Trophoblast cell (in vitro differentiated cells and primary cell): ENCODE data around the gene CELF5.
A peak's percentile ranks its signal among the peaks of the same experiment; 100 is the strongest.

Experiments used
- DNase-seq, 2 donors: peaks; one replicate each; pipeline ENCODE4 v3.0.0-alpha.2; 2016
- H2AFZ ChIP-seq: 2 replicates; pipeline ENCODE4 v1.6.1; 2013; ENCODE audit warnings: low read length, moderate library complexity, mild to moderate bottlenecking; ENCODE audit not compliant: insufficient read depth, poor library complexity
- H2AK5ac ChIP-seq: 2 replicates; pipeline ENCODE4 v1.6.1; 2013; ENCODE audit warnings: mild to moderate bottlenecking, low read length
- H2BK120ac ChIP-seq: 2 replicates; pipeline ENCODE4 v1.6.1; 2013; ENCODE audit warnings: low read length, mild to moderate bottlenecking, moderate library complexity; ENCODE audit not compliant: insufficient read depth, poor library complexity
- H2BK12ac ChIP-seq: 2 replicates; pipeline ENCODE4 v1.6.1; 2013; ENCODE audit warnings: mild to moderate bottlenecking, low read length, moderate library complexity
- H2BK5ac ChIP-seq: 2 replicates; pipeline ENCODE4 v1.6.1; 2013; ENCODE audit warnings: low read length, low read depth, moderate library complexity, mild to moderate bottlenecking; ENCODE audit not compliant: poor library complexity
- H3K14ac ChIP-seq: 2 replicates; pipeline ENCODE4 v1.6.1; 2013; ENCODE audit warnings: mild to moderate bottlenecking, low read length
- H3K18ac ChIP-seq: 2 replicates; pipeline ENCODE4 v1.6.1; 2013; ENCODE audit warnings: mild to moderate bottlenecking, low read length
- H3K23ac ChIP-seq: 2 replicates; pipeline ENCODE4 v1.6.1; 2013; ENCODE audit warnings: low read length
- H3K27ac ChIP-seq: 2 replicates; pipeline ENCODE4 v1.5.1; 2013; ENCODE audit warnings: low read depth, mild to moderate bottlenecking, inconsistent platforms, low read length, moderate library complexity
- H3K27me3 ChIP-seq: 2 replicates; pipeline ENCODE4 v1.6.1; 2013; ENCODE audit warnings: inconsistent platforms, mild to moderate bottlenecking, low read length, moderate library complexity; ENCODE audit not compliant: insufficient read depth
- H3K36me3 ChIP-seq, 2 experiments: 1 replicate in 1 of 2; 2 replicates in 1 of 2; pipeline ENCODE4 v1.6.1; 2013; ENCODE audit warnings: low read length in 2 of 2, mild to moderate bottlenecking in 2 of 2, moderate library complexity in 1 of 2; ENCODE audit not compliant: insufficient read depth in 2 of 2, control insufficient read depth in 1 of 2
- H3K4ac ChIP-seq: 2 replicates; pipeline ENCODE4 v1.6.1; 2013; ENCODE audit warnings: low read depth, mild to moderate bottlenecking, low read length, moderate library complexity
- H3K4me1 ChIP-seq, 2 experiments: 1 replicate in 1 of 2; 2 replicates in 1 of 2; pipeline ENCODE4 v1.6.1; 2013; ENCODE audit warnings: low read length in 2 of 2, mild to moderate bottlenecking in 2 of 2, moderate library complexity in 1 of 2; ENCODE audit not compliant: insufficient read depth in 2 of 2, control insufficient read depth in 1 of 2
- H3K4me2 ChIP-seq: 2 replicates; pipeline ENCODE4 v1.6.1; 2013; ENCODE audit warnings: inconsistent platforms, mild to moderate bottlenecking, low read length, moderate library complexity
- H3K4me3 ChIP-seq: 2 replicates; pipeline ENCODE4 v1.5.1; 2013; ENCODE audit warnings: mild to moderate bottlenecking, low read depth, low read length, inconsistent platforms
- H3K79me1 ChIP-seq: one replicate; pipeline ENCODE4 v1.6.1; 2013; ENCODE audit warnings: low read length
- H3K79me2 ChIP-seq: 2 replicates; pipeline ENCODE4 v1.6.1; 2013; ENCODE audit warnings: low read length, mild to moderate bottlenecking; ENCODE audit not compliant: control insufficient read depth, insufficient read depth, poor library complexity
- H3K9ac ChIP-seq: 2 replicates; pipeline ENCODE4 v1.6.1; 2013; ENCODE audit warnings: mild to moderate bottlenecking, low read length
- H3K9me3 ChIP-seq: 2 replicates; pipeline ENCODE4 v1.6.1; 2013; ENCODE audit warnings: low read depth, mild to moderate bottlenecking, control low read depth, inconsistent platforms, low read length; ENCODE audit not compliant: insufficient read depth
- H4K12ac ChIP-seq: 2 replicates; pipeline ENCODE4 v1.6.1; 2013; ENCODE audit warnings: low read depth, mild to moderate bottlenecking, low read length, moderate library complexity
- H4K8ac ChIP-seq: 2 replicates; pipeline ENCODE4 v1.6.1; 2013; ENCODE audit warnings: low read depth, mild to moderate bottlenecking, low read length, moderate library complexity
- H4K91ac ChIP-seq: one replicate; pipeline ENCODE4 v1.6.1; 2013; ENCODE audit warnings: low read depth, mild to moderate bottlenecking, low read length, moderate library complexity
- WGBS: extraction: QIAGEN DNeasy Blood & Tissue Kit; methylation state at CpG from one replicate; pipeline ENCODE4 v1.1.7; 2013; ENCODE audit warnings: missing lambda C conversion rate; ENCODE audit not compliant: insufficient read length, insufficient coverage; ENCODE audit errors: extremely low coverage; 5-methylcytosine and 5-hydroxymethylcytosine counted together

The CELF5 gene

GRCh38 chr19:3322199-3322978 is 97.9 kb downstream of the CELF5 start:
- peaks cover 8% of the 10 kb centered on the region for H3K9me3 ChIP-seq
- H2BK120ac ChIP-seq, result no peak overlapping the region
- no peak overlapping the region for H2AFZ ChIP-seq
- H3K27ac ChIP-seq, result no peak overlapping the region
- no peak for DNase-seq
- no peak overlapping the region for H3K18ac ChIP-seq
- no peak overlapping the region for H2AK5ac ChIP-seq
- H3K4me1 ChIP-seq, result no peaks in the 10 kb centered on the region
- no peak overlapping the region for H3K4me2 ChIP-seq
- no peaks in the 10 kb centered on the region for H3K79me1 ChIP-seq
- H4K12ac ChIP-seq, result no peak overlapping the region
- H2BK12ac ChIP-seq, result no peak overlapping the region
- 100% methylated on average over 1 of the region's 6 CpGs for WGBS
- H3K23ac ChIP-seq, result no peak overlapping the region
- no peaks in the 10 kb centered on the region for H3K27me3 ChIP-seq
- no peak overlapping the region for H2BK5ac ChIP-seq
- H3K4me3 ChIP-seq, result peak overlapping the region; percentile 49
- H3K14ac ChIP-seq, result no peak overlapping the region
- no peak overlapping the region for H4K91ac ChIP-seq
- no peaks in the 10 kb centered on the region for H3K36me3 ChIP-seq
- H3K4ac ChIP-seq, result no peak overlapping the region
- no peak overlapping the region for H4K8ac ChIP-seq
- no peaks in the 10 kb centered on the region for H3K79me2 ChIP-seq
- no peak overlapping the region for H3K9ac ChIP-seq

DNA sequence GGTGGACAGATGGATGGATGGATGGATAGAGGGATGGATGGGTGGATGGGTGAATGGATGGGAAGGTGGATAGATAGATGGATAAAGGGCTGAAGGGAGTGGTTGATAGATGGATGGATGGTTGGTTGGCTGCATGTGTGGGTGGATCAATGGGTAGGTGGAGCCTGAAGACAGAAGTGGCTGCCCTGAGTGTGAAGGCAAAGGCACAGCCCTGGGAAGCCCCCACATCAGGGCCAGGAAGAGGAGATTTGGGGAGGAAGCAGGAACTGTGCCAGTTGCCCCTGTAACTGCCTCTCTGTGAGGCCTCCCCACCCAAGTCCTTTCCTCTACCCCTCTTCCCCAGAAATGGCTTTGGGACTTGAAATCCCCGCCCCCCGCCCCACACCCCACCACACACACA is 98.6 kb downstream of the CELF5 start:
- H3K36me3 ChIP-seq, result no peaks in the 10 kb centered on the region
- H2AFZ ChIP-seq, result no peak overlapping the region
- no peaks in the 10 kb centered on the region for H3K4me1 ChIP-seq
- no peaks in the 10 kb centered on the region for H3K27me3 ChIP-seq
- no peak overlapping the region for H3K4me2 ChIP-seq
- H2BK5ac ChIP-seq, result no peak overlapping the region
- no peak overlapping the region for H2BK120ac ChIP-seq
- WGBS, result no CpG with 5 or more reads among the region's 2 CpGs
- H4K91ac ChIP-seq, result no peak overlapping the region
- H3K9ac ChIP-seq, result no peak overlapping the region
- no peak overlapping the region for H2BK12ac ChIP-seq
- peaks cover 8% of the 10 kb centered on the region for H3K9me3 ChIP-seq
- H3K23ac ChIP-seq, result no peak overlapping the region
- H3K79me2 ChIP-seq, result no peaks in the 10 kb centered on the region
- no peak for DNase-seq
- H2AK5ac ChIP-seq, result no peak overlapping the region
- H4K8ac ChIP-seq, result no peak overlapping the region
- no peak overlapping the region for H3K4me3 ChIP-seq
- no peak overlapping the region for H3K18ac ChIP-seq
- no peak overlapping the region for H4K12ac ChIP-seq
- H3K27ac ChIP-seq, result no peak overlapping the region
- no peaks in the 10 kb centered on the region for H3K79me1 ChIP-seq
- no peak overlapping the region for H3K14ac ChIP-seq
- no peak overlapping the region for H3K4ac ChIP-seq

- no peak overlapping the region for H3K14ac ChIP-seq
- no peak for DNase-seq
- peaks cover 8% of the 10 kb centered on the region for H3K9me3 ChIP-seq
- no peaks in the 10 kb centered on the region for H3K27me3 ChIP-seq
- no peak overlapping the region for H3K4ac ChIP-seq
- H4K8ac ChIP-seq, result no peak overlapping the region
- H2BK5ac ChIP-seq, result no peak overlapping the region
- H2AFZ ChIP-seq, result no peak overlapping the region
- no peak overlapping the region for H4K12ac ChIP-seq
- no peak overlapping the region for H4K91ac ChIP-seq
- H3K9ac ChIP-seq, result peak overlapping the region; percentile 34
- no peaks in the 10 kb centered on the region for H3K4me1 ChIP-seq
- no peaks in the 10 kb centered on the region for H3K79me1 ChIP-seq
- no peak overlapping the region for H2BK12ac ChIP-seq
- WGBS, result no CpG with 5 or more reads among the region's 2 CpGs
- no peak overlapping the region for H2BK120ac ChIP-seq
- H3K23ac ChIP-seq, result no peak overlapping the region
- no peaks in the 10 kb centered on the region for H3K79me2 ChIP-seq
- no peak overlapping the region for H3K4me3 ChIP-seq
- no peak overlapping the region for H3K4me2 ChIP-seq
- no peak overlapping the region for H3K27ac ChIP-seq
- H2AK5ac ChIP-seq, result no peak overlapping the region
- H3K18ac ChIP-seq, result no peak overlapping the region
- H3K36me3 ChIP-seq, result no peaks in the 10 kb centered on the region
Observed at GRCh38 chr19:3323658-3324057, 99.2 kb downstream of the CELF5 start.

DNA sequence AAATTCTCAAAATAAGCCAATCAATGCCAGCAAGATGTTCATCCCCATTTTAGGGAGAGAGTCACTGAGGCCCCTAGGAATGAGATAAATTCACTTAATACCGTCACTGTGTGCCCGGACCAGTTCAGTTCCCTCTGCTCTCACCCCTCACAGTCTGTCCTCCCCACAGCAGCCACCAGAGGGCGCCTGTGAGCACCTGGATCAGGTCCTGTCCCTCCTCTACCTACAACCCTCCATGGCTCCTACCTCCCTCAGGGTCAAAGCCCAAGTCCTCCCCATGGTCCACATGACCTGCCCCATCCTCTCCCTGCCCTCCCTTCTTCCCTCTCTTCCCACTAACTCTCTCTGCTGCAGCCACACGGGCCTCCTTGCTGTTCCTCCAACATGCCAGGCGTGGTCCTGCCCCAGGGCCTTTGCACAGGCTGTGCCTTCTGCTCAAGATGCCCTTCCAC is 100.0 kb downstream of the CELF5 start:
- H3K4me1 ChIP-seq, result no peaks in the 10 kb centered on the region
- no peak overlapping the region for H3K4me2 ChIP-seq
- no peak overlapping the region for H4K12ac ChIP-seq
- WGBS, result no CpG with 5 or more reads among the region's 5 CpGs
- DNase-seq, result peak; percentile 75 to 90
- no peak overlapping the region for H2BK12ac ChIP-seq
- no peaks in the 10 kb centered on the region for H3K79me1 ChIP-seq
- no peak overlapping the region for H3K27ac ChIP-seq
- H2BK120ac ChIP-seq, result no peak overlapping the region
- no peaks in the 10 kb centered on the region for H3K79me2 ChIP-seq
- H2AK5ac ChIP-seq, result no peak overlapping the region
- no peak overlapping the region for H2BK5ac ChIP-seq
- no peak overlapping the region for H2AFZ ChIP-seq
- H4K8ac ChIP-seq, result no peak overlapping the region
- H3K27me3 ChIP-seq, result no peaks in the 10 kb centered on the region
- no peak overlapping the region for H3K9ac ChIP-seq
- H3K23ac ChIP-seq, result no peak overlapping the region
- no peak overlapping the region for H3K4me3 ChIP-seq
- no peak overlapping the region for H3K18ac ChIP-seq
- no peak overlapping the region for H3K4ac ChIP-seq
- peaks cover 8% of the 10 kb centered on the region for H3K9me3 ChIP-seq
- H3K36me3 ChIP-seq, result no peaks in the 10 kb centered on the region
- H4K91ac ChIP-seq, result no peak overlapping the region
- no peak overlapping the region for H3K14ac ChIP-seq
